GM13976 (cell line): ENCODE measurements around the gene TTLL11.

ENCODE experiments used
- DNase-seq: peaks from one replicate; pipeline ENCODE4 v3.0.0; 2012; ENCODE audit warnings: low spot score
- in situ Hi-C: fragments of 300-500 bp; cut with MboI; formaldehyde crosslinking; loops from one replicate; pipeline ENCODE4 v1.12.0; 2022; ENCODE audit warnings: low sequenced_read_pairs, mixed read lengths, inconsistent platforms; ENCODE audit not compliant: unreplicated experiment
- TF ChIP-seq, protein P1 (sequence below): IDR thresholded peaks from 2 replicates; pipeline ENCODE4 v1.5.1; 2012; ENCODE audit warnings: borderline replicate concordance, mild to moderate bottlenecking; ENCODE audit not compliant: insufficient read depth; ENCODE audit errors: extremely low read depth, missing control alignments, control extremely low read depth

Gene TTLL11

DNA sequence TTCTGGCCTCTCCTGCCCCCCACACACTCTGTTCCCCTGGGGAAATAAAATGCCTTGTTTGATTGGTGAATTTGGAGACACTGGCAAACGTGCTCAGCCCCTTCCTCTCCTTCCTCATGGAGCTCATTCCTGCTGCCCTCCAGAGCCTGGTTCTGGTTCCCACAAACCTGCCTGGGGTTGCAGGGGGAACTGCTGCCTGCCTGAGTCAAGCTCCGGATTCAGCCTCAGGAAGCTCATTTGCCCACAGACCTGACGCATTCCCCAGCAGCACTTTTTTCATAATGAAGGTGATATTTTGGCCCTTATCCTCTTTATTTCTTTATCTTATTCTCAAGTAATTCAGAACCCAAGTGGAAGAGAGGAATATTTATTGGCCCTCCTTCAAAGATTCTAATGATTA lies 140.5 kb downstream of the TTLL11 start:
- TF ChIP-seq, protein P1, sequence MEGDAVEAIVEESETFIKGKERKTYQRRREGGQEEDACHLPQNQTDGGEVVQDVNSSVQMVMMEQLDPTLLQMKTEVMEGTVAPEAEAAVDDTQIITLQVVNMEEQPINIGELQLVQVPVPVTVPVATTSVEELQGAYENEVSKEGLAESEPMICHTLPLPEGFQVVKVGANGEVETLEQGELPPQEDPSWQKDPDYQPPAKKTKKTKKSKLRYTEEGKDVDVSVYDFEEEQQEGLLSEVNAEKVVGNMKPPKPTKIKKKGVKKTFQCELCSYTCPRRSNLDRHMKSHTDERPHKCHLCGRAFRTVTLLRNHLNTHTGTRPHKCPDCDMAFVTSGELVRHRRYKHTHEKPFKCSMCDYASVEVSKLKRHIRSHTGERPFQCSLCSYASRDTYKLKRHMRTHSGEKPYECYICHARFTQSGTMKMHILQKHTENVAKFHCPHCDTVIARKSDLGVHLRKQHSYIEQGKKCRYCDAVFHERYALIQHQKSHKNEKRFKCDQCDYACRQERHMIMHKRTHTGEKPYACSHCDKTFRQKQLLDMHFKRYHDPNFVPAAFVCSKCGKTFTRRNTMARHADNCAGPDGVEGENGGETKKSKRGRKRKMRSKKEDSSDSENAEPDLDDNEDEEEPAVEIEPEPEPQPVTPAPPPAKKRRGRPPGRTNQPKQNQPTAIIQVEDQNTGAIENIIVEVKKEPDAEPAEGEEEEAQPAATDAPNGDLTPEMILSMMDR: no peak
- in situ Hi-C loops: no loop called here

DNA sequence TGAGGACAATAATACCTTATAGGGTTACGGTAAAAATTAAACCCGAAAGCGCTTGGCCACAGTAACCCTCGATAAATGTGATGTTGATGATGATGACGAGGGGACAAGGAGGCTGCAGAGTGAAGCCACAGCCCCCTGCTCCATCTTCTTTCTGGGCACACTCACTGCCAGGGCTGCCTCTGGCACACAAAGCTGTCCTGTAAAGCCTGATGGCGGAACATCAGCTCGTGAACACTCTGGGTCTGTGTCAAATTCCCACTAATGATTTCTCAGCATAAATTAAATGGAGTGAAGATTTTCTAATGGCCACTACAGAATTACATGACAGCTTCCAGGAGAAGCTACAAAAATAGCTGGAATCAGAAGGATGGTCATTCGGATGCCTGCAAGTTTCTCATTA lies 142.2 kb downstream of the TTLL11 start:
- TF ChIP-seq, protein P1: no peak
- in situ Hi-C loops: no loop called here
- DNase-seq: no peak

More for the DNA sequence above, 140.5 kb downstream of the TTLL11 start:
- no peak for DNase-seq

DNA sequence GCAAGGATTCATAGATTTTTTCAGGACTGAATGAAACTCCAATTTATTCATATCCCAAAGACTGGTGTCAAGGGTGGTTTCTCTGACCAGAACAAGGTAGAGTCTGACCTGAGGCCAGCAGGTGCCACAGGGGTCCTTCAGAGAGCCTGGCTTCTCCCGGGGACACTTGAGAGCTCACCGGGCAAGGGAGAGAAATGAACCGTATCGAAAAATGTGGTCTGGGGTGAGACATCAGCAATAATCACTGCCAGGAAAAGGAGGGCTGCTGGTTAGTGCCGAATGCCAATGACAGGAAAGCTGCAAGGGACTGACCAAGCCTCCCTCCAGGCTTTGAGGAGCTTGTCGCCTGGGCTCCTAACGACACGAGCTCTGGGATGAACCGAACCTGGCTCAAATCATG lies 142.7 kb downstream of the TTLL11 start:
- TF ChIP-seq, protein P1: no peak
- in situ Hi-C loops: no loop called here

DNA sequence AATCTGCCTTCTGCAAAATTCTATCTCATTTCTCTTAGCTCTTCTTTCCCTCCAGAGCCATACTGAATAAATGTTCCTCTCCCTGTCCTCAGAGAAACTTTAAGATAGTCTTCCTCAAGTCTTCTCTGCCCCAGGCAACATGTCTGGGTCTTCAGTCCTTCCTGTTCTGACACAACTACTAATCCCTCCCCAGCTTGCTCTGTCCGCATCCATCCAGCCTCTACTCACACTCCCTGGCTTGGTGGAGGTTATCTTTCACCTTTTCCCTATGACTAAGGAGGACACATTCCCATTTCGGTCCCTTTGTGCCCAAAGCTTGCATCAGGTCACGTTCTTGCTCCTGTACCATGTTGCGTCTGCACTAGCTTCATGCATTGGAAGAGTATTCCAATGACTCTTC lies 143.3 kb downstream of the TTLL11 start:
- in situ Hi-C loops: no loop called here
- DNase-seq: no peak
- TF ChIP-seq, protein P1: no peak

More for the DNA sequence above, 142.7 kb downstream of the TTLL11 start:
- DNase-seq: no peak

DNA sequence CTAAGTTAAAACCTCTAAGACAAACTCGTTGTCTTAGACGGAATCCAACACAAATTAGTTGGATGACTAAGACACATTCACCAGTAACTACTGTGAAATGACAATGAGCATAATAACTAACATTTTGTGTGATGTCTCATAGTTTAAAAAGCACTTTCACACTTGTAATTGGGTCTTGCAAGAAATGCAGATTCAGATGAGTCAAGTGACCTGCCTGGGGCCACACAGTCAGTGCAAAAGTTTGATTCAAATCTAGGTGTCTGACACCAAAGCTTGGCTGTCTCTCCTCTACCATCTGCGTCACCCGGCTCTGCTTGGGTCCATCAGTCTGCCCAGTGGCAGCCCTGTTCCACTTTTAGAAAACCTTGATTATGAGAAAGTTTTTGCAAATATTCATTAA lies 143.7 kb downstream of the TTLL11 start:
- DNase-seq: no peak
- TF ChIP-seq, protein P1: no peak
- in situ Hi-C loops: no loop called here

DNA sequence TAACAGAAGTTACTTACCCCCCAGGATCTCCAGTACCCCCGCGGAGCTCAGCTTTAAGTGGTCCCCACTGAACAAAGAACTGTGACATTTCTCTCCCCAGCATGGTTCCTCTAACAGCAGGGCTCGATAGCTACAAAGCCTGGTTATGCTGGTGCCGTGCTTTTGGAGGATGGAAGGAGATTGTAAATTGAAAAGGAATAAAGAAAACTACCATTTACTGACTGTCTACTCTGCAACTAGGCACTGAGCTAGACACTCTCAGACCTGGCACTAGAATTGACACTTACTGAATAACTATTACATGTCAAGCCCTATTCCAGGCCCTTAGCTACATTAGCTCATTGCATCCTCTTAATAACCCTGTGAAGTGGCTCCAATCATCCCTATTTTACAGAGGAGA lies 145.3 kb downstream of the TTLL11 start:
- in situ Hi-C loops: no loop called here
- DNase-seq: no peak
- TF ChIP-seq, protein P1: no peak

DNA sequence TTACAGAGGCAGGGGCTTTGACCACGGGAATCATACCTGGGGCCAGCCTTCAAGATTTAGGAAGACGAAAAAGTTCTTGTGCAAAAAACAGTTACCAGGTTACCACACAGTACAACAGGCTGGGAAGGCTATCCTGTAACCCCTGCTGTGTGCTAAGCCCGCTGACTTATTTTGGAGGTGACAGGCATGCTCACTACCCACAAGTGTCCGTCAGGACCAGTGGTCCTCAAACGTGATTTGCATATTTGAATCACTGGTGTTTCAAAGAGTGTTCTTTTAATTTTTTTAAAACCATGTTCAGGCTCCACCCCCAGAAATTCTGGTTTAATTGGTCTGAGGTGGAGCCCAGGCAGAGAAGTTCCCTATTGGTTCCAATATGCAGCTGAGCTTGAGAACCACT lies 146.6 kb downstream of the TTLL11 start:
- no peak for DNase-seq
- in situ Hi-C loops: no loop called here
- TF ChIP-seq, protein P1: no peak
